CD14-positive monocyte (primary cell): ENCODE data around the gene CHST10. TPM values are rescaled to one million over a fixed set of nuclear protein-coding genes. Genes with fewer than 3 reads are reported as not detected.

Experiments used
- DNase-seq, 3 donors: peaks; one replicate each; pipeline ENCODE4 v3.0.0-alpha.2; 2011 to 2022
- H2AFZ ChIP-seq: 2 replicates; pipeline ENCODE4 v1.6.0; 2012; ENCODE audit warnings: mild to moderate bottlenecking, low read depth, low read length, inconsistent platforms; ENCODE audit not compliant: insufficient read depth, poor library complexity, severe bottlenecking
- H3K27ac ChIP-seq, 2 donors: 1 replicate in 1 of 2; 2 replicates in 1 of 2; pipeline ENCODE4 v1.5.1; 2012 to 2013; ENCODE audit warnings: low read length in 2 of 2, control low read depth in 1 of 2, inconsistent platforms in 1 of 2, low read depth in 1 of 2, mild to moderate bottlenecking in 1 of 2
- H3K27me3 ChIP-seq, 2 donors: one replicate each; pipeline versions ENCODE4 v1.6.0 to v1.6.1; 2011 to 2013; ENCODE audit warnings: low read length in 2 of 2; ENCODE audit not compliant: control insufficient read depth in 2 of 2, insufficient read depth in 2 of 2
- H3K36me3 ChIP-seq, 2 donors: replicated peaks in 1 of 2; 1 replicate in 1 of 2; 2 replicates in 1 of 2; pipeline versions ENCODE4 v1.5.1 to v1.6.1; 2012 to 2013; ENCODE audit warnings: low read length in 2 of 2, control low read depth in 1 of 2, inconsistent platforms in 1 of 2, mild to moderate bottlenecking in 1 of 2; ENCODE audit not compliant: insufficient read depth in 2 of 2, control insufficient read depth in 1 of 2
- H3K4me1 ChIP-seq, 2 donors: 1 replicate in 1 of 2; 2 replicates in 1 of 2; pipeline versions ENCODE4 v1.5.1 to v1.6.1; 2012 to 2013; ENCODE audit warnings: low read length in 2 of 2, control low read depth in 1 of 2, inconsistent platforms in 1 of 2, mild to moderate bottlenecking in 1 of 2, moderate library complexity in 1 of 2; ENCODE audit not compliant: insufficient read depth in 2 of 2, control insufficient read depth in 1 of 2
- H3K4me2 ChIP-seq: replicated peaks from 2 replicates; pipeline ENCODE3; 2012; ENCODE audit warnings: low read length, moderate library complexity, mild to moderate bottlenecking; ENCODE audit not compliant: poor library complexity, severe bottlenecking; ENCODE audit errors: extremely low read depth
- H3K4me3 ChIP-seq, 3 experiments: fragments of 200-600 bp in 1 of 3; sonication (generic) in 1 of 3; replicated peaks in 1 of 3; 1 replicate in 2 of 3; 2 replicates in 1 of 3; pipeline ENCODE4 v1.5.1; 2011 to 2013; ENCODE audit warnings: low read length in 3 of 3, mild to moderate bottlenecking in 3 of 3, control low read depth in 2 of 3, low read depth in 2 of 3, inconsistent platforms in 1 of 3, moderate library complexity in 1 of 3
- H3K79me2 ChIP-seq: 2 replicates; pipeline ENCODE4 v1.6.0; 2012; ENCODE audit warnings: mild to moderate bottlenecking, control low read depth, inconsistent platforms, low read length, moderate library complexity; ENCODE audit not compliant: insufficient read depth
- H3K9ac ChIP-seq: 2 replicates; pipeline ENCODE4 v1.6.0; 2017; ENCODE audit warnings: low read length, mild to moderate bottlenecking; ENCODE audit not compliant: insufficient read depth, poor library complexity, severe bottlenecking
- H3K9me3 ChIP-seq, 2 donors: replicated peaks in 1 of 2; 1 replicate in 1 of 2; 2 replicates in 1 of 2; pipeline versions ENCODE4 v1.5.1 to v1.6.1; 2012 to 2013; ENCODE audit warnings: low read length in 2 of 2, control low read depth in 1 of 2; ENCODE audit not compliant: control insufficient read depth in 1 of 2, insufficient read depth in 1 of 2
- H4K20me1 ChIP-seq: 2 replicates; pipeline ENCODE4 v1.6.0; 2012; ENCODE audit warnings: mild to moderate bottlenecking, low read length, control low read depth, moderate library complexity; ENCODE audit not compliant: insufficient read depth
- H3K27ac Mint-ChIP-seq, 7 donors: one replicate each; pipeline ENCODE4 v1.8.0; 2020; ENCODE audit warnings: mild to moderate bottlenecking in 7 of 7, mixed read lengths in 7 of 7, moderate library complexity in 6 of 7, inconsistent platforms in 2 of 7
- H3K27me3 Mint-ChIP-seq, 3 donors: one replicate each; pipeline ENCODE4 v1.8.0; 2021 to 2022; ENCODE audit warnings: low read depth in 3 of 3, mild to moderate bottlenecking in 3 of 3, mixed read lengths in 3 of 3, moderate library complexity in 3 of 3, inconsistent platforms in 1 of 3
- H3K36me3 Mint-ChIP-seq, 2 donors: one replicate each; pipeline ENCODE4 v1.8.0; 2020; ENCODE audit warnings: mixed read lengths in 2 of 2, inconsistent platforms in 1 of 2, mild to moderate bottlenecking in 1 of 2
- H3K4me1 Mint-ChIP-seq: one replicate; pipeline ENCODE4 v1.8.0; 2020; ENCODE audit warnings: mild to moderate bottlenecking, mixed read lengths
- H3K4me3 Mint-ChIP-seq, 2 donors: one replicate each; pipeline ENCODE4 v1.8.0; 2020; ENCODE audit warnings: mild to moderate bottlenecking in 2 of 2, mixed read lengths in 2 of 2, moderate library complexity in 1 of 2
- H3K9me3 Mint-ChIP-seq, 7 donors: one replicate each; pipeline ENCODE4 v1.8.0; 2020 to 2022; ENCODE audit warnings: mixed read lengths in 7 of 7, mild to moderate bottlenecking in 6 of 7, moderate library complexity in 6 of 7, inconsistent platforms in 2 of 7
- CTCF ChIP-seq: fragments of 200-600 bp; IDR thresholded peaks from one replicate; pipeline ENCODE4 v1.8.0; 2022; ENCODE audit warnings: antibody characterized with exemption, mild to moderate bottlenecking
- WGBS: methylation state at CpG from one replicate; pipeline ENCODE4 v1.1.5; 2013; ENCODE audit warnings: missing lambda C conversion rate; ENCODE audit not compliant: insufficient coverage; 5-methylcytosine and 5-hydroxymethylcytosine counted together
- intact Hi-C, 2 donors: fragments of 100-400 bp; cut with micrococcal nuclease; formaldehyde crosslinking; loops; one replicate each; pipeline versions ENCODE4 v1.15.0 to v1.15.1; 2023
- polyA plus RNA-seq, 3 donors: library from polyadenylated mRNA; depleted of rRNA in 1 of 3; unstranded in 2 of 3; stranded (reverse) in 1 of 3; fragments of 300-500 nt in 2 of 3; fragments of >200 nt in 1 of 3; fragmentation: Illumina TruSeq in 2 of 3; gene quantifications; 1 replicate in 2 of 3; 2 replicates in 1 of 3; pipeline ENCODE4 v1.2.3, GENCODE V29; 2012 to 2021

The CHST10 gene
- polyA plus RNA-seq, 3 donors = 0.52 to 0.54 TPM; not detected in 1

- Histone ChIP-seq H2AFZ (peak overlapping the region; percentile 93), H3K4me2 (peak overlapping the region; percentile 87), H3K9ac (peak overlapping the region; percentile 66), H3K9me3 (no peaks in the 10 kb centered on the region), H3K4me3 (peak overlapping the region; percentile 35 to 80 (median 76)), H3K27me3 (no peaks in the 10 kb centered on the region), H4K20me1 (no peaks in the 10 kb centered on the region), H3K36me3 (no peaks in the 10 kb centered on the region), H3K79me2 (no peaks in the 10 kb centered on the region), H3K27ac (no peak overlapping the region), H3K4me1 (peaks cover 43 to 44% of the 10 kb centered on the region in 2 donors)
- intact Hi-C loops = no loop called here
- Mint-ChIP-seq H3K4me1 (peaks cover 41% of the 10 kb centered on the region), H3K36me3 (peaks cover 4 to 7% of the 10 kb centered on the region in 2 donors), H3K27me3 (peaks cover 11% of the 10 kb centered on the region in 3 donors), H3K27ac (peak overlapping the region in 3 of 7 donors; percentile 7 to 58 (median 21)), H3K9me3 (no peaks in the 10 kb centered on the region), H3K4me3 (peak overlapping the region; percentile 83 to 94)
- DNase-seq = no peak
- 2% methylated on average over 16 of the region's 19 CpGs for WGBS
- no peak for TF ChIP-seq CTCF
Observed at GRCh38 chr2:100417711-100418124, 250 bp upstream of the CHST10 start.

GRCh38 chr2:100416397-100416934 is 1.0 kb downstream of the CHST10 start:
- H3K36me3 Mint-ChIP-seq = peaks cover 4 to 7% of the 10 kb centered on the region in 2 donors
- TF ChIP-seq CTCF = no peak
- H3K4me3 ChIP-seq = peak overlapping the region; percentile 52 to 80 (median 76)
- no peaks in the 10 kb centered on the region for H3K9me3 Mint-ChIP-seq
- no peaks in the 10 kb centered on the region for H3K27me3 ChIP-seq
- H3K9me3 ChIP-seq = no peaks in the 10 kb centered on the region
- peak overlapping the region; percentile 66 for H3K9ac ChIP-seq
- peaks cover 11% of the 10 kb centered on the region in 3 donors for H3K27me3 Mint-ChIP-seq
- H3K4me1 Mint-ChIP-seq = peaks cover 30% of the 10 kb centered on the region
- H3K4me2 ChIP-seq = peak overlapping the region; percentile 87
- intact Hi-C loops = no loop called here
- DNase-seq = no peak
- H3K36me3 ChIP-seq = no peaks in the 10 kb centered on the region
- peak overlapping the region in 2 of 7 donors; percentile 2 to 53 for H3K27ac Mint-ChIP-seq
- peaks cover 31 to 32% of the 10 kb centered on the region in 2 donors for H3K4me1 ChIP-seq
- no peaks in the 10 kb centered on the region for H3K79me2 ChIP-seq
- H4K20me1 ChIP-seq = no peaks in the 10 kb centered on the region
- H3K4me3 Mint-ChIP-seq = peak overlapping the region; percentile 77 to 96
- H3K27ac ChIP-seq = no peak overlapping the region
- WGBS = 3% methylated on average over 5 of the region's 5 CpGs
- H2AFZ ChIP-seq = peak overlapping the region; percentile 93
